Myocyte (in vitro differentiated cells): ENCODE data around the gene KAZN. TPM values are rescaled to one million over a fixed set of nuclear protein-coding genes. Genes with fewer than 3 reads are reported as not detected.
A peak's percentile ranks its signal among the peaks of the same experiment; 100 is the strongest.

Experiments
- DNase-seq: peaks from one replicate; pipeline ENCODE4 v3.0.0-alpha.2; 2012; ENCODE audit warnings: low read depth
- total RNA-seq: library from RNA; depleted of rRNA; stranded (reverse); fragments of >200 nt; gene quantifications from 2 replicates; pipeline ENCODE4 v1.2.3, GENCODE V29; 2014

Gene KAZN
- total RNA-seq, 1 donor from 2014 or later, result 15.0 TPM

- no peak for DNase-seq
Measured at GRCh38 chr1:15068997-15069396, 470.5 kb downstream of the KAZN start.

GRCh38 chr1:15070145-15070748 lies 471.8 kb downstream of the KAZN start:
- DNase-seq, result no peak

- no peak for DNase-seq
Measured at GRCh38 chr1:15071936-15072335, 473.5 kb downstream of the KAZN start.

- no peak for DNase-seq
Measured at GRCh38 chr1:15073799-15074308, 475.4 kb downstream of the KAZN start.

GRCh38 chr1:15075175-15075574 lies 476.7 kb downstream of the KAZN start:
- DNase-seq, result no peak

GRCh38 chr1:15075817-15076216 lies 477.3 kb downstream of the KAZN start:
- peak; percentile 92 for DNase-seq

- DNase-seq, result no peak
Measured at GRCh38 chr1:15076807-15077206, 478.3 kb downstream of the KAZN start.

- no peak for DNase-seq
Measured at GRCh38 chr1:15077384-15077783, 478.9 kb downstream of the KAZN start.

- no peak for DNase-seq
Measured at GRCh38 chr1:15080328-15081007, 482.0 kb downstream of the KAZN start.

- no peak for DNase-seq
Measured at GRCh38 chr1:15081102-15081501, 482.6 kb downstream of the KAZN start.

GRCh38 chr1:15083578-15083977 lies 485.1 kb downstream of the KAZN start:
- DNase-seq, result peak; percentile 46

GRCh38 chr1:15088281-15088971 lies 489.9 kb downstream of the KAZN start:
- DNase-seq, result no peak

GRCh38 chr1:15089258-15089992 lies 490.9 kb downstream of the KAZN start:
- DNase-seq, result no peak

- no peak for DNase-seq
Measured at GRCh38 chr1:15090373-15090772, 491.9 kb downstream of the KAZN start.

GRCh38 chr1:15094056-15094455 lies 495.6 kb downstream of the KAZN start:
- no peak for DNase-seq

GRCh38 chr1:15094719-15095495 lies 496.4 kb downstream of the KAZN start:
- no peak for DNase-seq

- no peak for DNase-seq
Measured at GRCh38 chr1:15095496-15095875, 497.0 kb downstream of the KAZN start.

- DNase-seq, result no peak
Measured at GRCh38 chr1:15096293-15096692, 497.8 kb downstream of the KAZN start.

- DNase-seq, result no peak
Measured at GRCh38 chr1:15098176-15099125, 500.0 kb downstream of the KAZN start.
